Natural killer cell treated with Interleukin-12 subunit alpha and Interleukin-12 subunit beta and Interleukin-15 and Interleukin-18, amount 100 ng/mL, for 72 hours (primary cell): ENCODE measurements around the gene WIPF2. TPM values are rescaled to one million over a fixed set of nuclear protein-coding genes. Genes with fewer than 3 reads are reported as not detected.

Source experiments
- ATAC-seq, 2 donors: fragments of 150-1000 bp; cut with Tn5 transposase in 1 of 2; sonication (Bioruptor Pico), chemical (Tn5 transposase) in 1 of 2; 2 replicates each; pipeline ENCODE4 v1.10.0; 2021
- DNase-seq: peaks from one replicate; pipeline ENCODE4 v3.0.0; 2022; ENCODE audit warnings: low spot score
- H3K27ac Mint-ChIP-seq, 2 donors: 1 replicate in 1 of 2; 2 replicates in 1 of 2; pipeline ENCODE4 v1.8.0; 2022; ENCODE audit warnings: mixed read lengths in 2 of 2, mild to moderate bottlenecking in 1 of 2, moderate library complexity in 1 of 2
- H3K27me3 Mint-ChIP-seq, 2 donors: 1 replicate in 1 of 2; 2 replicates in 1 of 2; pipeline ENCODE4 v1.8.0; 2022; ENCODE audit warnings: mixed read lengths in 2 of 2
- H3K36me3 Mint-ChIP-seq: one replicate; pipeline ENCODE4 v1.8.0; 2022; ENCODE audit warnings: mixed read lengths
- H3K4me1 Mint-ChIP-seq, 2 donors: 1 replicate in 1 of 2; 2 replicates in 1 of 2; pipeline ENCODE4 v1.8.0; 2022; ENCODE audit warnings: low read depth in 2 of 2, mixed read lengths in 2 of 2, mild to moderate bottlenecking in 1 of 2
- H3K4me3 Mint-ChIP-seq: one replicate; pipeline ENCODE4 v1.8.0; 2022; ENCODE audit warnings: mixed read lengths
- H3K9me3 Mint-ChIP-seq: 2 replicates; pipeline ENCODE4 v1.8.0; 2022; ENCODE audit warnings: mixed read lengths
- total RNA-seq, 2 donors: library from RNA; stranded (reverse); gene quantifications; one replicate each; pipeline ENCODE4 v1.2.3, GENCODE V29; 2022

Gene WIPF2
- total RNA-seq, 2 donors from 2014 or later: 32.4 to 34.6 TPM

GRCh38 chr17:40247926-40248495 lies 28.9 kb downstream of the WIPF2 start:
- H3K9me3 Mint-ChIP-seq: no peaks in the 10 kb centered on the region
- no peak overlapping the region for H3K27ac Mint-ChIP-seq
- ATAC-seq (no peak), DNase-seq (no peak)
- peaks cover 8 to 21% of the 10 kb centered on the region in 2 donors for H3K4me1 Mint-ChIP-seq
- no peaks in the 10 kb centered on the region for H3K36me3 Mint-ChIP-seq
- H3K27me3 Mint-ChIP-seq: no peaks in the 10 kb centered on the region
- no peak overlapping the region for H3K4me3 Mint-ChIP-seq

- H3K27me3 Mint-ChIP-seq: no peaks in the 10 kb centered on the region
- no peak overlapping the region for H3K4me3 Mint-ChIP-seq
- no peaks in the 10 kb centered on the region for H3K9me3 Mint-ChIP-seq
- H3K4me1 Mint-ChIP-seq: peaks cover 4 to 23% of the 10 kb centered on the region in 2 donors
- DNase-seq (no peak), ATAC-seq (no peak)
- H3K36me3 Mint-ChIP-seq: no peaks in the 10 kb centered on the region
- no peak overlapping the region for H3K27ac Mint-ChIP-seq
Observed at GRCh38 chr17:40248507-40248906, 29.4 kb downstream of the WIPF2 start.

GRCh38 chr17:40251576-40251975 lies 32.5 kb downstream of the WIPF2 start:
- ATAC-seq (no peak), DNase-seq (no peak)
- no peak overlapping the region for H3K27ac Mint-ChIP-seq
- H3K4me1 Mint-ChIP-seq: peaks cover 4 to 16% of the 10 kb centered on the region in 2 donors
- no peaks in the 10 kb centered on the region for H3K27me3 Mint-ChIP-seq
- no peak overlapping the region for H3K4me3 Mint-ChIP-seq
- H3K9me3 Mint-ChIP-seq: no peaks in the 10 kb centered on the region
- no peaks in the 10 kb centered on the region for H3K36me3 Mint-ChIP-seq

- no peaks in the 10 kb centered on the region for H3K27me3 Mint-ChIP-seq
- no peak overlapping the region for H3K27ac Mint-ChIP-seq
- ATAC-seq (no peak), DNase-seq (no peak)
- no peaks in the 10 kb centered on the region for H3K36me3 Mint-ChIP-seq
- H3K9me3 Mint-ChIP-seq: no peaks in the 10 kb centered on the region
- peaks cover 4 to 13% of the 10 kb centered on the region in 2 donors for H3K4me1 Mint-ChIP-seq
- no peak overlapping the region for H3K4me3 Mint-ChIP-seq
Observed at GRCh38 chr17:40253565-40253964, 34.5 kb downstream of the WIPF2 start.

- no peak for ATAC-seq
- Mint-ChIP-seq H3K27me3 (no peaks in the 10 kb centered on the region), H3K36me3 (peaks cover 6% of the 10 kb centered on the region), H3K9me3 (no peaks in the 10 kb centered on the region), H3K4me3 (no peak overlapping the region), H3K4me1 (no peaks in the 10 kb centered on the region), H3K27ac (no peak overlapping the region)
- no peak for DNase-seq
Observed at GRCh38 chr17:40259505-40259904, 40.4 kb downstream of the WIPF2 start.

GRCh38 chr17:40260528-40260927 lies 41.4 kb downstream of the WIPF2 start:
- DNase-seq (no peak), ATAC-seq (no peak)
- Mint-ChIP-seq H3K27ac (no peak overlapping the region), H3K36me3 (peaks cover 6% of the 10 kb centered on the region), H3K27me3 (no peaks in the 10 kb centered on the region), H3K4me1 (peaks cover 0 to 3% of the 10 kb centered on the region in 2 donors), H3K4me3 (no peak overlapping the region), H3K9me3 (no peaks in the 10 kb centered on the region)

GRCh38 chr17:40264458-40265185 lies 45.5 kb downstream of the WIPF2 start:
- H3K27me3 Mint-ChIP-seq: no peaks in the 10 kb centered on the region
- H3K27ac Mint-ChIP-seq: no peak overlapping the region
- H3K4me1 Mint-ChIP-seq: peaks cover 0 to 3% of the 10 kb centered on the region in 2 donors
- ATAC-seq (no peak), DNase-seq (no peak)
- no peak overlapping the region for H3K4me3 Mint-ChIP-seq
- H3K36me3 Mint-ChIP-seq: peaks cover 6% of the 10 kb centered on the region
- H3K9me3 Mint-ChIP-seq: no peaks in the 10 kb centered on the region

GRCh38 chr17:40265337-40265736 lies 46.2 kb downstream of the WIPF2 start:
- Mint-ChIP-seq H3K36me3 (peaks cover 6% of the 10 kb centered on the region), H3K9me3 (no peaks in the 10 kb centered on the region), H3K4me3 (no peak overlapping the region), H3K27me3 (no peaks in the 10 kb centered on the region), H3K4me1 (peaks cover 0 to 3% of the 10 kb centered on the region in 2 donors), H3K27ac (no peak overlapping the region)
- no peak for DNase-seq
- no peak for ATAC-seq

- H3K9me3 Mint-ChIP-seq: no peaks in the 10 kb centered on the region
- no peak for DNase-seq
- no peak for ATAC-seq
- peaks cover 6% of the 10 kb centered on the region for H3K36me3 Mint-ChIP-seq
- H3K4me3 Mint-ChIP-seq: no peak overlapping the region
- peaks cover 0 to 3% of the 10 kb centered on the region in 2 donors for H3K4me1 Mint-ChIP-seq
- no peaks in the 10 kb centered on the region for H3K27me3 Mint-ChIP-seq
- H3K27ac Mint-ChIP-seq: no peak overlapping the region
Observed at GRCh38 chr17:40266882-40267281, 47.8 kb downstream of the WIPF2 start.

- peaks cover 0 to 7% of the 10 kb centered on the region in 2 donors for H3K4me1 Mint-ChIP-seq
- no peaks in the 10 kb centered on the region for H3K27me3 Mint-ChIP-seq
- DNase-seq (no peak), ATAC-seq (no peak)
- H3K36me3 Mint-ChIP-seq: peaks cover 8% of the 10 kb centered on the region
- no peak overlapping the region for H3K27ac Mint-ChIP-seq
- no peaks in the 10 kb centered on the region for H3K9me3 Mint-ChIP-seq
- H3K4me3 Mint-ChIP-seq: no peak overlapping the region
Observed at GRCh38 chr17:40268141-40268712, 49.1 kb downstream of the WIPF2 start.

- ATAC-seq (no peak), DNase-seq (no peak)
- H3K4me3 Mint-ChIP-seq: no peak overlapping the region
- H3K4me1 Mint-ChIP-seq: peaks cover 6 to 12% of the 10 kb centered on the region in 2 donors
- peaks cover 13% of the 10 kb centered on the region for H3K36me3 Mint-ChIP-seq
- no peaks in the 10 kb centered on the region for H3K27me3 Mint-ChIP-seq
- no peak overlapping the region for H3K27ac Mint-ChIP-seq
- H3K9me3 Mint-ChIP-seq: no peaks in the 10 kb centered on the region
Observed at GRCh38 chr17:40278414-40278813, 59.3 kb downstream of the WIPF2 start.

GRCh38 chr17:40279402-40279801 lies 60.3 kb downstream of the WIPF2 start:
- Mint-ChIP-seq H3K27ac (no peak overlapping the region), H3K4me3 (no peak overlapping the region), H3K9me3 (no peaks in the 10 kb centered on the region), H3K36me3 (peaks cover 12% of the 10 kb centered on the region), H3K27me3 (no peaks in the 10 kb centered on the region), H3K4me1 (peaks cover 14 to 21% of the 10 kb centered on the region in 2 donors)
- ATAC-seq: no peak
- DNase-seq: no peak

GRCh38 chr17:40281663-40282062 lies 62.6 kb downstream of the WIPF2 start:
- Mint-ChIP-seq H3K4me3 (peak overlapping the region; percentile 46), H3K9me3 (no peaks in the 10 kb centered on the region), H3K36me3 (peaks cover 12% of the 10 kb centered on the region), H3K4me1 (peaks cover 17 to 21% of the 10 kb centered on the region in 2 donors), H3K27ac (peak overlapping the region in 1 of 2 donors; percentile 53), H3K27me3 (no peaks in the 10 kb centered on the region)
- ATAC-seq: no peak
- no peak for DNase-seq

GRCh38 chr17:40283662-40284061 lies 64.6 kb downstream of the WIPF2 start:
- Mint-ChIP-seq H3K4me1 (peaks cover 25 to 28% of the 10 kb centered on the region in 2 donors), H3K36me3 (peaks cover 13% of the 10 kb centered on the region), H3K9me3 (no peaks in the 10 kb centered on the region), H3K4me3 (peak overlapping the region; percentile 63), H3K27ac (peak overlapping the region; percentile 2 to 24), H3K27me3 (no peaks in the 10 kb centered on the region)
- no peak for DNase-seq
- peak in 1 of 2 donors; percentile 53 for ATAC-seq
